H9 (cell line): Measurements from ENCODE around the gene CORO1A. TPM values are rescaled to one million over a fixed set of nuclear protein-coding genes. Genes with fewer than 3 reads are reported as not detected.

ENCODE experiments used
- DNase-seq: peaks from one replicate; pipeline ENCODE4 v3.0.0-alpha.2; 2017
- H2AFZ ChIP-seq: one replicate; pipeline ENCODE4 v1.6.1; 2013; ENCODE audit warnings: mild to moderate bottlenecking, low read length, control low read depth, moderate library complexity
- H2AK5ac ChIP-seq: 2 replicates; pipeline ENCODE4 v1.6.1; 2013; ENCODE audit warnings: low read length, control low read depth, mixed read lengths; ENCODE audit not compliant: insufficient read length
- H2BK120ac ChIP-seq: one replicate; pipeline ENCODE4 v1.6.1; 2013; ENCODE audit warnings: low read depth, mild to moderate bottlenecking, low read length, control low read depth, inconsistent platforms; ENCODE audit not compliant: poor library complexity, severe bottlenecking
- H2BK12ac ChIP-seq: 2 replicates; pipeline ENCODE4 v1.6.1; 2013; ENCODE audit warnings: low read length, control low read depth, mixed read lengths, low read depth; ENCODE audit not compliant: insufficient read length
- H2BK15ac ChIP-seq: 2 replicates; pipeline ENCODE4 v1.6.1; 2013; ENCODE audit warnings: low read depth, low read length, control low read depth
- H2BK20ac ChIP-seq: one replicate; pipeline ENCODE4 v1.6.1; 2013; ENCODE audit warnings: low read depth, mild to moderate bottlenecking, low read length, control low read depth, inconsistent platforms; ENCODE audit not compliant: poor library complexity, severe bottlenecking
- H2BK5ac ChIP-seq: 2 replicates; pipeline ENCODE4 v1.6.1; 2013; ENCODE audit warnings: low read length, control low read depth, mixed read lengths; ENCODE audit not compliant: insufficient read length
- H3K14ac ChIP-seq: 2 replicates; pipeline ENCODE4 v1.6.1; 2013; ENCODE audit warnings: low read length, control low read depth; ENCODE audit not compliant: insufficient read depth
- H3K18ac ChIP-seq: 2 replicates; pipeline ENCODE4 v1.6.1; 2013; ENCODE audit warnings: low read depth, mild to moderate bottlenecking, mixed read lengths, low read length, control low read depth; ENCODE audit not compliant: insufficient read length
- H3K23ac ChIP-seq: 2 replicates; pipeline ENCODE4 v1.6.1; 2013; ENCODE audit warnings: low read length, control low read depth, mixed read lengths, low read depth; ENCODE audit not compliant: insufficient read length
- H3K23me2 ChIP-seq: 2 replicates; pipeline ENCODE4 v1.6.1; 2013; ENCODE audit warnings: low read depth, mild to moderate bottlenecking, mixed read lengths, low read length, control low read depth; ENCODE audit not compliant: insufficient read length, poor library complexity, severe bottlenecking
- H3K27ac ChIP-seq: 2 replicates; pipeline ENCODE4 v1.5.1; 2013; ENCODE audit warnings: low read length, control low read depth, mixed read lengths, low read depth; ENCODE audit not compliant: insufficient read length
- H3K27me3 ChIP-seq: 2 replicates; pipeline ENCODE4 v1.6.1; 2013; ENCODE audit warnings: low read length, control low read depth, inconsistent platforms; ENCODE audit not compliant: insufficient read depth
- H3K4ac ChIP-seq: 2 replicates; pipeline ENCODE4 v1.6.1; 2013; ENCODE audit warnings: low read depth, mild to moderate bottlenecking, control low read depth, inconsistent platforms, low read length, moderate library complexity
- H3K4me1 ChIP-seq: 2 replicates; pipeline ENCODE4 v1.6.1; 2013; ENCODE audit warnings: low read length, control low read depth, inconsistent platforms; ENCODE audit not compliant: insufficient read depth
- H3K4me2 ChIP-seq: 2 replicates; pipeline ENCODE4 v1.6.1; 2013; ENCODE audit warnings: low read length, control low read depth, mixed read lengths; ENCODE audit not compliant: insufficient read length, insufficient read depth
- H3K56ac ChIP-seq: 2 replicates; pipeline ENCODE4 v1.6.1; 2013; ENCODE audit warnings: low read depth, mild to moderate bottlenecking, mixed read lengths, low read length, control low read depth; ENCODE audit not compliant: insufficient read length
- H3K79me1 ChIP-seq: 2 replicates; pipeline ENCODE4 v1.6.1; 2013; ENCODE audit warnings: low read depth, mild to moderate bottlenecking, moderate library complexity, low read length, control low read depth, inconsistent platforms; ENCODE audit not compliant: insufficient read depth, poor library complexity, severe bottlenecking
- H3K79me2 ChIP-seq: 2 replicates; pipeline ENCODE4 v1.6.1; 2013; ENCODE audit warnings: low read length, control low read depth, inconsistent platforms; ENCODE audit not compliant: insufficient read depth
- H3K9ac ChIP-seq: 2 replicates; pipeline ENCODE4 v1.6.1; 2013; ENCODE audit warnings: low read length, control low read depth, mixed read lengths; ENCODE audit not compliant: insufficient read length; ENCODE audit errors: extremely low read depth
- H3K9me3 ChIP-seq: one replicate; pipeline ENCODE4 v1.6.1; 2013; ENCODE audit warnings: low read depth, low read length, inconsistent platforms; ENCODE audit not compliant: control insufficient read depth
- H3T11ph ChIP-seq: one replicate; pipeline ENCODE4 v1.6.1; 2013; ENCODE audit warnings: mild to moderate bottlenecking, low read length, control low read depth, inconsistent platforms
- H4K20me1 ChIP-seq: one replicate; pipeline ENCODE4 v1.6.1; 2013; ENCODE audit not compliant: control insufficient read depth, insufficient read length, insufficient read depth
- H4K5ac ChIP-seq: 2 replicates; pipeline ENCODE4 v1.6.1; 2013; ENCODE audit warnings: low read depth, mild to moderate bottlenecking, mixed read lengths, low read length, control low read depth; ENCODE audit not compliant: insufficient read length
- H4K8ac ChIP-seq: replicated peaks from 2 replicates; pipeline ENCODE4 v1.6.1; 2013; ENCODE audit warnings: low read length, control low read depth, mixed read lengths, low read depth; ENCODE audit not compliant: insufficient read length
- H4K91ac ChIP-seq: 2 replicates; pipeline ENCODE4 v1.6.1; 2013; ENCODE audit warnings: low read depth, mild to moderate bottlenecking, moderate library complexity, mixed read lengths, low read length, control low read depth; ENCODE audit not compliant: insufficient read length
- H3K27ac Mint-ChIP-seq, 3 experiments: 2 replicates in 2 of 3; 3 replicates in 1 of 3; pipeline ENCODE4 v1.8.0; 2020 to 2021; ENCODE audit warnings: mixed read lengths in 3 of 3, mild to moderate bottlenecking in 1 of 3, moderate library complexity in 1 of 3
- H3K27me3 Mint-ChIP-seq: 2 replicates; pipeline ENCODE4 v1.8.0; 2021; ENCODE audit warnings: low read depth, mild to moderate bottlenecking, moderate library complexity, mixed read lengths
- H3K36me3 Mint-ChIP-seq, 3 experiments: 2 replicates in 2 of 3; 3 replicates in 1 of 3; pipeline ENCODE4 v1.8.0; 2020 to 2021; ENCODE audit warnings: low read depth in 3 of 3, mixed read lengths in 3 of 3; ENCODE audit not compliant: insufficient read depth in 1 of 3
- H3K4me1 Mint-ChIP-seq, 2 experiments: 2 replicates each; pipeline ENCODE4 v1.8.0; 2020; ENCODE audit warnings: mixed read lengths in 2 of 2
- H3K4me3 Mint-ChIP-seq, 2 experiments: 2 replicates in 1 of 2; 3 replicates in 1 of 2; pipeline ENCODE4 v1.8.0; 2020 to 2021; ENCODE audit warnings: mild to moderate bottlenecking in 2 of 2, mixed read lengths in 2 of 2, moderate library complexity in 1 of 2
- H3K9me3 Mint-ChIP-seq, 2 experiments: 2 replicates in 1 of 2; 3 replicates in 1 of 2; pipeline ENCODE4 v1.8.0; 2020; ENCODE audit warnings: mild to moderate bottlenecking in 2 of 2, mixed read lengths in 2 of 2, moderate library complexity in 1 of 2
- WGBS: extraction: QIAGEN DNeasy Blood & Tissue Kit; methylation state at CpG from one replicate; pipeline ENCODE4 v1.1.7; 2013; ENCODE audit warnings: missing lambda C conversion rate, low lambda C conversion rate, mixed read lengths; ENCODE audit not compliant: insufficient read length; ENCODE audit errors: extremely low coverage; 5-methylcytosine and 5-hydroxymethylcytosine counted together
- total RNA-seq: library from RNA; stranded (reverse); gene quantifications from 2 replicates; pipeline ENCODE4 v1.2.1, GENCODE V29; 2021
- TF ChIP-seq, protein P1 (sequence below): fragments of 200-600 bp; sonication (generic); conservative IDR thresholded peaks from 3 replicates; pipeline ENCODE4 v1.8.0; 2021; ENCODE audit warnings: antibody characterized with exemption, mild to moderate bottlenecking

The CORO1A gene
- total RNA-seq, 1 experiment from 2014 or later, result 4.8 TPM

DNA sequence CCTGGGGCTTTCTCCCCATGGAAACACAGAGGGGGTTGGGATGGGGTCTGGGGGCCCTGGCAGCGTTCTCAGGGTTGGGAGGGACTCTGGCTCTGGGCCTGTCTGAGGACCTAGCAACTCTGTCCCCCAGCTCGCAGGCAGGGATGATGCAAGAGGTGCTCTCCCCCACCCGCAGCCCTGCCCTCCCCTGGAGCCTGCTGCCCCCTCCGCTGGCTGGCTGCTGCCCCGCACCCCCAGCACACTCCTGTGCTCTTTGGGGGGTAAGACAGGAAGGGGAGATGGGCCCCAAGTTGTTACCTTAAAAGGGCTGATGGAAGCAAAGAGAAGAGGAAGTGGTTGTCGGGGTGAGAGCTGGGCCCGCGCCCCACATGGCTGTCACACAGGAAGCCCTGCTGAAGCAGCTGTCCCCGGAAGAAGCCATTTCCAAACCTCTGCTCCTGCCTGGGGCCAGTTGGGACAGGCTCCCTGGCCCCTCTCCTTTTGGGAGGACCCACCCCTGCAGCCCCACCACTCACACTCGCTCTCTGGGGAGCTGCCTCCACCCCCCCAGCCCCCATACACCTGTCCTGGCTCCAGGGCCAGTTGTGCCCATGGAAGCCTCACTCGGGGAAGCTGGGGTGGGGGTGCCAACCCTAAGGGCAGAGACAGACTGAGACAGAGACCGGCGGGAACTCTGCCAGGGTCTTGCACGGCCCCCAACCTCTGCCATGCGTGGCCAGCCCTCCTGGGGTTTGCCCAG is 2.5 kb downstream of the CORO1A start:
- Histone ChIP-seq H2AK5ac (no peak overlapping the region), H3K56ac (no peak overlapping the region), H3K4ac (no peak overlapping the region), H3K9ac (no peak overlapping the region), H3K14ac (no peak overlapping the region), H4K5ac (no peak overlapping the region), H3K18ac (no peak overlapping the region), H3K79me2 (no peaks in the 10 kb centered on the region), H3K27me3 (peaks cover 4% of the 10 kb centered on the region; the same call in 1 of the 2 replicates), H3T11ph (no peak overlapping the region), H3K79me1 (no peaks in the 10 kb centered on the region), H2BK5ac (no peak overlapping the region), H4K91ac (no peak overlapping the region), H2BK20ac (no peak overlapping the region), H4K20me1 (peaks cover 4% of the 10 kb centered on the region), H2BK120ac (no peak overlapping the region), H3K4me1 (no peaks in the 10 kb centered on the region), H3K23ac (no peak overlapping the region), H2AFZ (no peak overlapping the region), H3K27ac (no peak overlapping the region), H2BK15ac (no peak overlapping the region), H2BK12ac (no peak overlapping the region), H3K23me2 (peaks cover 4% of the 10 kb centered on the region), H3K4me2 (no peak overlapping the region), H4K8ac (no peak overlapping the region), H3K9me3 (no peaks in the 10 kb centered on the region)
- Mint-ChIP-seq H3K4me1 (peaks cover 4 to 17% of the 10 kb centered on the region in 2 experiments), H3K4me3 (no peak overlapping the region), H3K27me3 (peaks cover 31% of the 10 kb centered on the region), H3K9me3 (no peaks in the 10 kb centered on the region), H3K27ac (no peak overlapping the region), H3K36me3 (peaks cover 0 to 1% (median 0%) of the 10 kb centered on the region in 3 experiments; a peak in 2 of 7 replicates)
- DNase-seq, result no peak
- TF ChIP-seq, protein P1, sequence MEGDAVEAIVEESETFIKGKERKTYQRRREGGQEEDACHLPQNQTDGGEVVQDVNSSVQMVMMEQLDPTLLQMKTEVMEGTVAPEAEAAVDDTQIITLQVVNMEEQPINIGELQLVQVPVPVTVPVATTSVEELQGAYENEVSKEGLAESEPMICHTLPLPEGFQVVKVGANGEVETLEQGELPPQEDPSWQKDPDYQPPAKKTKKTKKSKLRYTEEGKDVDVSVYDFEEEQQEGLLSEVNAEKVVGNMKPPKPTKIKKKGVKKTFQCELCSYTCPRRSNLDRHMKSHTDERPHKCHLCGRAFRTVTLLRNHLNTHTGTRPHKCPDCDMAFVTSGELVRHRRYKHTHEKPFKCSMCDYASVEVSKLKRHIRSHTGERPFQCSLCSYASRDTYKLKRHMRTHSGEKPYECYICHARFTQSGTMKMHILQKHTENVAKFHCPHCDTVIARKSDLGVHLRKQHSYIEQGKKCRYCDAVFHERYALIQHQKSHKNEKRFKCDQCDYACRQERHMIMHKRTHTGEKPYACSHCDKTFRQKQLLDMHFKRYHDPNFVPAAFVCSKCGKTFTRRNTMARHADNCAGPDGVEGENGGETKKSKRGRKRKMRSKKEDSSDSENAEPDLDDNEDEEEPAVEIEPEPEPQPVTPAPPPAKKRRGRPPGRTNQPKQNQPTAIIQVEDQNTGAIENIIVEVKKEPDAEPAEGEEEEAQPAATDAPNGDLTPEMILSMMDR, result no peak
- WGBS, result no CpG with 5 or more reads among the region's 15 CpGs
